ENCODE data around the gene SWT1. TPM values are rescaled to one million over a fixed set of nuclear protein-coding genes. Genes with fewer than 3 reads are reported as not detected.
"Not testable (repeated sequence)": the region's sequence is repeated elsewhere in the genome, so short reads cannot be mapped to it uniquely, and the experiment has no call there.

The SWT1 gene
- total and polyA plus RNA-seq, 7 experiments from 2014 or later = 4.1 to 11.5 (median 5.2) TPM

- Histone ChIP-seq H3K27me3 (ENCODE audit: control insufficient read depth in 2 of 2, insufficient read depth in 2 of 2, low read length in 2 of 2) (no peaks in the 10 kb centered on the region), H3K4me3 (ENCODE audit: low read length) (no peak overlapping the region), H3K27ac (ENCODE audit: low read depth, low read length) (no peak overlapping the region), H3K36me3 (ENCODE audit: control insufficient read depth in 2 of 3, insufficient read depth in 3 of 3, low read length in 3 of 3) (no peaks in the 10 kb centered on the region), H3K4me1 (ENCODE audit: control insufficient read depth in 2 of 2, insufficient read depth in 2 of 2, low read length in 2 of 2) (no peaks in the 10 kb centered on the region), H3K9me3 (ENCODE audit: control insufficient read depth in 2 of 3, low read length in 3 of 3) (no peaks in the 10 kb centered on the region)
- Mint-ChIP-seq H3K27ac (no peak overlapping the region), H3K36me3 (peaks cover 18 to 59% (median 43%) of the 10 kb centered on the region in 5 donors), H3K27me3 (no peaks in the 10 kb centered on the region), H3K4me1 (peaks cover 0 to 1% (median 0%) of the 10 kb centered on the region in 7 donors), H3K4me3 (no peak overlapping the region), H3K9me3 (peaks cover 5 to 29% (median 16%) of the 10 kb centered on the region in 11 donors)
- CTCF ChIA-PET = interaction anchor here (1.3 kb wide), 1 partner anchor 37 kb away, joined by 3 read pairs; no protein-coding TSS in a partner anchor
- DNase-seq (no peak), ATAC-seq (no peak)
- intact Hi-C loops (cut with micrococcal nuclease) = no loop called here
- POLR2A ChIA-PET = no interaction called here
These were observed 43.9 kb downstream of the SWT1 start for GRCh38 chr1:185200889-185201288.

- Histone ChIP-seq H3K4me1 (ENCODE audit: control insufficient read depth in 2 of 2, insufficient read depth in 2 of 2, low read length in 2 of 2) (no peaks in the 10 kb centered on the region), H3K27ac (ENCODE audit: low read depth, low read length) (no peak overlapping the region), H3K27me3 (ENCODE audit: control insufficient read depth in 2 of 2, insufficient read depth in 2 of 2, low read length in 2 of 2) (no peaks in the 10 kb centered on the region), H3K4me3 (ENCODE audit: low read length) (no peak overlapping the region), H3K9me3 (ENCODE audit: control insufficient read depth in 2 of 3, low read length in 3 of 3) (no peaks in the 10 kb centered on the region), H3K36me3 (ENCODE audit: control insufficient read depth in 2 of 3, insufficient read depth in 3 of 3, low read length in 3 of 3) (no peaks in the 10 kb centered on the region)
- Mint-ChIP-seq H3K4me1 (peaks cover 0 to 4% (median 0%) of the 10 kb centered on the region in 7 donors), H3K27ac (no peak overlapping the region), H3K9me3 (peaks cover 0 to 21% (median 4%) of the 10 kb centered on the region in 11 donors), H3K4me3 (no peak overlapping the region), H3K27me3 (no peaks in the 10 kb centered on the region), H3K36me3 (peaks cover 8 to 41% (median 31%) of the 10 kb centered on the region in 5 donors)
- ChIA-PET CTCF (no interaction called here), POLR2A (no interaction called here)
- ATAC-seq (no peak), DNase-seq (peak in 1 of 9 donors; percentile 1)
- intact Hi-C loops (cut with micrococcal nuclease) = no loop called here
These were observed 50.2 kb downstream of the SWT1 start for GRCh38 chr1:185207170-185207569.

- Mint-ChIP-seq H3K4me1 (peaks cover 0 to 4% (median 0%) of the 10 kb centered on the region in 7 donors), H3K27me3 (no peaks in the 10 kb centered on the region), H3K27ac (no peak overlapping the region), H3K4me3 (no peak overlapping the region), H3K36me3 (peaks cover 8 to 43% (median 31%) of the 10 kb centered on the region in 5 donors), H3K9me3 (peaks cover 0 to 21% (median 4%) of the 10 kb centered on the region in 11 donors)
- no peak for DNase-seq
- Histone ChIP-seq H3K36me3 (ENCODE audit: control insufficient read depth in 2 of 3, insufficient read depth in 3 of 3, low read length in 3 of 3) (no peaks in the 10 kb centered on the region), H3K4me3 (ENCODE audit: low read length) (no peak overlapping the region), H3K27ac (ENCODE audit: low read depth, low read length) (no peak overlapping the region), H3K4me1 (ENCODE audit: control insufficient read depth in 2 of 2, insufficient read depth in 2 of 2, low read length in 2 of 2) (no peaks in the 10 kb centered on the region), H3K9me3 (ENCODE audit: control insufficient read depth in 2 of 3, low read length in 3 of 3) (no peaks in the 10 kb centered on the region), H3K27me3 (ENCODE audit: control insufficient read depth in 2 of 2, insufficient read depth in 2 of 2, low read length in 2 of 2) (no peaks in the 10 kb centered on the region)
- POLR2A ChIA-PET = no interaction called here
- CTCF ChIA-PET = interaction anchor here (0.6 to 1.2 kb wide), 2 partner anchors 30 to 468 kb away, joined by 5 to 7 read pairs; no protein-coding TSS in a partner anchor
- no peak for ATAC-seq
- intact Hi-C loops (cut with micrococcal nuclease) = no loop called here
These were observed 51.1 kb downstream of the SWT1 start for GRCh38 chr1:185207980-185208602.

- no peak for DNase-seq
- CTCF ChIA-PET = interaction anchor here (0.6 to 1.2 kb wide), 2 partner anchors 30 to 467 kb away, joined by 5 to 7 read pairs; no protein-coding TSS in a partner anchor
- H3K9me3 ChIP-seq (ENCODE audit: control insufficient read depth in 2 of 3, low read length in 3 of 3) = no peaks in the 10 kb centered on the region
- intact Hi-C loops (cut with micrococcal nuclease) = no loop called here
- Mint-ChIP-seq H3K9me3 (peaks cover 0 to 21% (median 4%) of the 10 kb centered on the region in 11 donors), H3K4me1 (peaks cover 0 to 4% (median 0%) of the 10 kb centered on the region in 7 donors), H3K27ac (no peak overlapping the region), H3K27me3 (no peaks in the 10 kb centered on the region), H3K36me3 (peaks cover 8 to 43% (median 32%) of the 10 kb centered on the region in 5 donors), H3K4me3 (no peak overlapping the region)
- no peaks in the 10 kb centered on the region for H3K4me1 ChIP-seq (ENCODE audit: control insufficient read depth in 2 of 2, insufficient read depth in 2 of 2, low read length in 2 of 2)
- no peak for ATAC-seq
- no peaks in the 10 kb centered on the region for H3K27me3 ChIP-seq (ENCODE audit: control insufficient read depth in 2 of 2, insufficient read depth in 2 of 2, low read length in 2 of 2)
- H3K27ac ChIP-seq (ENCODE audit: low read depth, low read length) = no peak overlapping the region
- H3K36me3 ChIP-seq (ENCODE audit: control insufficient read depth in 2 of 3, insufficient read depth in 3 of 3, low read length in 3 of 3) = no peaks in the 10 kb centered on the region
- H3K4me3 ChIP-seq (ENCODE audit: low read length) = no peak overlapping the region
- POLR2A ChIA-PET = no interaction called here
These were observed 51.7 kb downstream of the SWT1 start for GRCh38 chr1:185208626-185209180.

GRCh38 chr1:185209357-185209756, 52.4 kb downstream of the SWT1 start:
- H3K27me3 ChIP-seq (ENCODE audit: control insufficient read depth in 2 of 2, insufficient read depth in 2 of 2, low read length in 2 of 2); H3K27ac Mint-ChIP-seq; H3K4me3 ChIP-seq (ENCODE audit: low read length); POLR2A ChIA-PET; H3K4me3 Mint-ChIP-seq; H3K4me1 ChIP-seq (ENCODE audit: control insufficient read depth in 2 of 2, insufficient read depth in 2 of 2, low read length in 2 of 2); H3K4me1 Mint-ChIP-seq; DNase-seq; H3K9me3 ChIP-seq (ENCODE audit: control insufficient read depth in 2 of 3, low read length in 3 of 3); H3K27me3 Mint-ChIP-seq; intact Hi-C loops (cut with micrococcal nuclease); H3K27ac ChIP-seq (ENCODE audit: low read depth, low read length); ATAC-seq; H3K36me3 ChIP-seq (ENCODE audit: control insufficient read depth in 2 of 3, insufficient read depth in 3 of 3, low read length in 3 of 3): not testable (repeated sequence)
- CTCF ChIA-PET = interaction anchor here (1.2 kb wide), 1 partner anchor 29 kb away, joined by 5 read pairs; no protein-coding TSS in a partner anchor
- H3K36me3 Mint-ChIP-seq = peaks cover 8 to 47% (median 37%) of the 10 kb centered on the region in 5 donors
- peaks cover 0 to 21% (median 5%) of the 10 kb centered on the region in 11 donors for H3K9me3 Mint-ChIP-seq

GRCh38 chr1:185213091-185213490, 56.1 kb downstream of the SWT1 start:
- Histone ChIP-seq H3K27me3 (ENCODE audit: control insufficient read depth in 2 of 2, insufficient read depth in 2 of 2, low read length in 2 of 2) (no peaks in the 10 kb centered on the region), H3K27ac (ENCODE audit: low read depth, low read length) (no peak overlapping the region), H3K4me3 (ENCODE audit: low read length) (no peak overlapping the region), H3K4me1 (ENCODE audit: control insufficient read depth in 2 of 2, insufficient read depth in 2 of 2, low read length in 2 of 2) (no peaks in the 10 kb centered on the region), H3K9me3 (ENCODE audit: control insufficient read depth in 2 of 3, low read length in 3 of 3) (no peaks in the 10 kb centered on the region), H3K36me3 (ENCODE audit: control insufficient read depth in 2 of 3, insufficient read depth in 3 of 3, low read length in 3 of 3) (no peaks in the 10 kb centered on the region)
- intact Hi-C loops (cut with micrococcal nuclease) = no loop called here
- H3K9me3 Mint-ChIP-seq = peaks cover 0 to 21% (median 5%) of the 10 kb centered on the region in 11 donors
- H3K27ac Mint-ChIP-seq = no peak overlapping the region
- no peaks in the 10 kb centered on the region for H3K27me3 Mint-ChIP-seq
- ChIA-PET POLR2A (no interaction called here), CTCF (interaction anchor here (0.8 kb wide), 1 partner anchor 385 kb away, joined by 4 read pairs; no protein-coding TSS in a partner anchor)
- ATAC-seq (no peak), DNase-seq (no peak)
- H3K36me3 Mint-ChIP-seq = peaks cover 8 to 49% (median 40%) of the 10 kb centered on the region in 5 donors
- H3K4me3 Mint-ChIP-seq = no peak overlapping the region
- no peaks in the 10 kb centered on the region for H3K4me1 Mint-ChIP-seq
